GM19395 (cell line): ENCODE results near the gene POLR1A.

Experiments
- ATAC-seq: cut with Tn5 transposase; IDR thresholded peaks from one replicate; pipeline ENCODE4 v1.9.1; 2021; ENCODE audit warnings: mild to moderate bottlenecking, moderate library complexity; ENCODE audit not compliant: unreplicated experiment

POLR1A gene

DNA sequence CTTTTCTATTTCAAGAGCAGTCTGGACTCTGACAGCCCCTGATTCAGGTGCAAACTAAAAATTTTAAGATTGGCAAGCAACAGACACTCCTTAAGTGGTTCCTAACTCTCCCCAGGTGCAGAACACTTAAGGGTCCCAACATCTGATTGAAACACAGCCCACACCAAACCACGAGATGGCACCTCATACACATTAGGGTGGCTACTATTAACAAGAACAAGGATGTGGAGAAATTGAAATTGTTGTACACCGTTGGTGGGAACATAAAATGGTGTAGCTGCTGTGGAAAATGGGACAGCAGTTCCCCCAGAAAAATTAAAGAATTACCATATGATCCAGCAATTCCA is 82.3 kb downstream of the POLR1A start:
- ATAC-seq: no peak

DNA sequence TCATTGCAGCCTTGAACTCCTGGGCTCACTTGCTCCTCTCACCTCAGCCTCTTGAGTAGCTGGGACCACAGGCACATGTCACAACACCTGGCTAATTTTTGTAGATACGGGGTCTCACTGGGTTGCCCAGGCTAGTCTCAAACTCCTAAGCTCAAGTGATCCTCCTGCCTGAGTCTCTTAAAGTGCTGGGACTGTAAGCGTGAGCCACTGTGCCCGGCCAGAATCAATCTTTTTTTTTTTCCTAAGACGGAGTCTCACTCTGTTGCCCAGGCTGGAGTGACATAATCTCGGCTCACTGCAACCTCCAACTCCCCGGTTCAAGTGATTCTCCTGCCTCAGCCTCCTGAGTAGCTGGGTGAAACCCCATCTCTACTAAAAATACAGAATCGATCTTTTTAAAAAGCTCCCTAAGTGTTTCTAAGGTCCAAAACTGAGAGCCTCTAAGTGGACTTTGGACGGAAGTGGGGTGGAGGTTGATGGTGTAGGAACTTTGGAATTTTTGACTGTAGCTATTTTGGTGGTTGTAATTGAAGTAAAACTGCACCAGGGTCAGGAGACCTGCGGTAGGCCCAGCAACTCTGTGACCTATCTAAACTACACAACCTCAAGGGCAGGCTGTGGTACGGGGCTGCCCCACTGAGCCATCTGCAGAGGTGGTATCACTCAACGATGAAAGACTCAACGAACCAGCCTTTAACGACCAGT is 82.9 kb downstream of the POLR1A start:
- ATAC-seq: peak; percentile 53

DNA sequence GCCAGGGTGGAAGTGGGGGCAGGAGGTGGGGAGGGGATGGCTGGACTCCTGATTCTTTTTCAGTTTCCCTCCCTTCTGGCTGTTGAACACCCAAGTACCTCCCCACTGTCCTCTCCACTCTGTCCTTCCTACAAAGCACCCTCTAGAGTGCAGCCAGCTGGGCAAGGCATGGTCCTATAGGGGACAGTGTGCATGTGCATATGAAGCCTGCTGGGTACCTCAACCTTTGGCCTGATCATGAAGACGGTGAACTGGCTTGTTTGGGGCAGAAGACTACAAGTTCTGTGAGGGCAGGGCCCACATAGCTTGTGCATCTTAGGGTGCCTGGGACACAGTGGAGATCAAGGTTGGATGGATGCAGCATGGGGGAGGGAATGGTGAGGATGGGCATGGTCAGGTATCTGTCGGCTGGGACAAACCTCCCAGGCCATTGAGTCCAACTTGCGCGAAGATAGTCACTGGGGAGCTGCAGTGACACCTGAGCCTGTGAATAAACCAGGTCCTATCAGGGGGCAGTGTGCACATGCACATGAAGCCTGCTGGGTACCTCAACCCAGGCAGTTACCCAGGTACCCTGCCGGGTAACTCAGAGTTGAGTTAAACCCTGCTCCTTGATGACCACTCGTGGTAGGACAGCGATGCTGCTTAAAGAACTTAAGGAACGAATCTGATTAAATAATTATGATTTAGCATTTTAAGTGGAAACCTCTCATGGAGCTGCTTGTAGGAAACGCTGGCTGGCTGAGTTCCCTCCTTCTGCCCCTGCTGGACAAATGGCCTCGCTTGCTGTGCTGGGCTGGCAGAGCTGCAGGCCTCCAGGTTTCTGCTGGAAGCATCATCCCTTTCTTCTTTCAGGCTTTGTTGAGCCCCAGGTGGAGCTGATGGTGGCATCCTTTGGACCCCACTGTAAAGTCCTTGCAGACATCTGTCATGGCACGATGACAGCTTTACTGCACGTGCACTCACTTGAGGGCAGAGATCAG is 84.0 kb downstream of the POLR1A start:
- no peak for ATAC-seq

DNA sequence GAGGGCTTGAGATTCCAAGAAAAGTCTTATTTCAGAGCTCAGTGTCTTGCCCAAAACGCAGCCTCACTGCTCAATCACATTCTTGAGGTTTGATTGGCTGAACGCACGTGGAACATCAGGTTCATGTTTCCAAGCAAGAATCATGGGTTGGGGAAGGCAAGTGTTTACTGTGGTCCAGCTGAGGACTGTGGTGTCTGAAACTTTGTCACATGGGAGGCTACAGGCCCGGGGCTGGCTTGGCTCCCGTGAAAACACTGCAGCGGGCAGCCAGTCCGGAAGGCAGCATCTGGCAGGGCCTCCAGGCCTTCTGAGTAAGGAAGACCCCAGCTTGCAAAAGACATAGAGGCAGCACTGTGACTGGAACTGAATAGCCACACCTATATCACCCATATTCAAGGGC is 84.7 kb downstream of the POLR1A start:
- no peak for ATAC-seq

DNA sequence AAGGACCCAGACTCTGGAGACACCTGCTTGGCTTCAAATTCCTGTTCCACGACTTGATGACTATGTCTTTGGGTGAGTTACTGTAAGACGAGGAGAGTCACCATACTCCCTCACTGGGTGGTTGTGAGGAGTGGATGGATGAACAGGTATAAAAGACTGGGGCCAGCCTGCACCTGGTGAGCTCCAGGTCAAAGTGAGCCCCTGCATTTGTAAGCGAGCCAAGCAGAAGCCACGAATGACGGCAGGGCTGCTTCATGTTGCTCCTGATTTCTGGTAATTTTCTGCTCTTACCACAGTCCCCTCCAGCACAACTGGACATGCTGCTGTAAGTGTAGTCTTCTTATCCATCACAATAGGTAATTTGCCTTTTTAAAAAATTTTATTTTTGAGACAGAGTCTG is 86.6 kb downstream of the POLR1A start:
- ATAC-seq: no peak

DNA sequence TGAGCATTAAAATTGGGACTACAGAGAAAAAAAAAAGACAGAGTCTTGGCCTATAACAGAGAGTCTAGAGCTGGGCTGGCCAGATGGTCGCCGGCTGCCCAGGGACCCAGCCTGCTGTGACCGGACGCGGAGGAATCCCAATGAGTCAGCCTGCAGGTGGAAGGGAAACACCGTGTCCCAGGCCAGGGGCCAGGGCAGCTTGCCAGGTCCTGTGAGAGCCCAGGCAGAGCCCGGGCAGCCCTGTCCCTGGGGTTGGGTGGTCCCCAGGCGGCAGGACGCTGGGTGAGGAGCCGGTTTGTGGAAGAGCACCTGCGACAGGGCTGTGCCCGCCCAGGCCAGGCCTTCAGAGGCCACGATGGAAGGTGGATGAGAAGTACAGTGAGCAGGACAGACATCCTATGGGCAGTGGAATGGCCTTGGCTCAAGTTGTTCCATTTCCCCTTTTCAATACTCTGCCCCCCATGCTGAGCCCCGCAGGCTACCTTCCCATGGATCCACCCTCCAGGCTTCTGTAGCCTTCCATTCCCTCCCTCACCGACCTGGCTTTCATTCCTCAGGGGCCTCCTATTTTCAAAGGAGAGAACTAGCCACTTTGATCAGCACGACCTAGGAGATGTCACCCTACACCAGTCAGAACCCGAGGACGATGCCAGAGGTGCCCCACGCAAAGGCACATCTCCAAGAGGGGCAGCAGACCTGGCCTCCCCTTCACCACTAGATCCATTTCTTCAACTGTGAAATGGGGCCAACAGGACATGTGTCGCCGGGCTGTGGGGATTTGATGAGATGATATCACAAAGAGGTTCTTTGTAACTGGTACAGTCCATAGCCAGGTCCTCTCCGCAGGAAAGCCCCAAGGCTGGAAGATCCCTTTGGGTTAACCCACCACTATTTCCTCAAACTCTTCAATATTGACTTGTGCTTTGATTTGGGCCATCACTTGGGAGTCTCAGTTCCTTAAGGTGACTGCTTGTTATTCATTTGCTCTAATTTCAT is 87.5 kb downstream of the POLR1A start:
- ATAC-seq: no peak

DNA sequence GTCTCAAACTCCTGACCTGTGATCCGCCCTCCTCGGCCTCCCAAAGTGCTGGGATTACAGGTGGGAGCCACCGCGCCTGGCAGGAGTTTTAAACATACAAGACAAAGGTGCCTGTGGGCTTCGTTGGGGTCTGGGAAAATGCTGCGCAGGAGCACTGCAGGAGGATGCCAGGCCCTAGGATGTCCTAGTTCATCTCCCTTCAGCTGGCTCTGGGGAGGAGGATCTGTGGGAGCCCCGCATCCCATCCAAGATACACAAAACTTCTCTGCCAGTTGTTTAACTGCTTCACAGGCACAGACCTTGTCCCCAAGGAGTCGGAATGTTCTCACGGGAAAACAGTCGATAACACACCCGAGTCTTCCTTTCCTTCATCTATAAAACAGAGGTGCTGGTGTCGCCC is 89.1 kb downstream of the POLR1A start:
- no peak for ATAC-seq

DNA sequence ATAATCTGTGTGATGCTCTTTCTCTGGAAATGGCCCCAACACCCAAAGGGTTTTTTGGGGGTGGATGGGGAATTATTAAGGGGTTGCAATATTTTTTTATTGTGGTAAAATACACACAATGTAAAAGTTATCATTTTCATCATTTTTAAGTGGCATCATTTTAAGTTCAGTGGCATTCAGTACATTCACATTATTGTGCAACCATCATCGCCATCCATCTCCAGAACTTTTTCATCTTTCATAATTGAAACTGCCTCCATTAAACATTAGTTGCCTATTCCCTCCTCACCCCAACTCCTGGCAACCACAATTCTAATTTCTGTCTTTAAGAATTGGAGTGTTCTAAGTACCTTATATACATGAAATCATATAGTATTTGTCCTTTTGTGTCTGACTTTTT is 90.0 kb downstream of the POLR1A start:
- no peak for ATAC-seq

DNA sequence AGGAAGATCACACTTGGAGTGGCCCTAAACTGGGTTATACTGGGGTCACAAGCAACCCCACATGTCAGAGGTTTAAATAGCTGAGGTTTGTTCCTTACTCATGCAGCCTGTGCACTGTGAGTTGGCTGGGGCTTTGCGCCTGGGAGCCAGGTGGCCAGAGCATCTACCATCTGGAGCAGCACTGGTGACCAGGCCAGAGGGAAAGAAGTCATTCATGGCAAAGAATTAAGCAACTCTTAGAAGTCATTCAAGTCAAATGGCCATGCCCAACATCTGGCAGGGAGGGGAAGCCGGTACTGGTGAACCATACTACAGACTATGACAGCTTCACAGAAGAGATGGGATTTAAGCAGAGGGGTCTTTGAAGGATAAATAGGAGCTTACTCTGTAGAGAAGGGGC is 90.7 kb downstream of the POLR1A start:
- ATAC-seq: no peak

DNA sequence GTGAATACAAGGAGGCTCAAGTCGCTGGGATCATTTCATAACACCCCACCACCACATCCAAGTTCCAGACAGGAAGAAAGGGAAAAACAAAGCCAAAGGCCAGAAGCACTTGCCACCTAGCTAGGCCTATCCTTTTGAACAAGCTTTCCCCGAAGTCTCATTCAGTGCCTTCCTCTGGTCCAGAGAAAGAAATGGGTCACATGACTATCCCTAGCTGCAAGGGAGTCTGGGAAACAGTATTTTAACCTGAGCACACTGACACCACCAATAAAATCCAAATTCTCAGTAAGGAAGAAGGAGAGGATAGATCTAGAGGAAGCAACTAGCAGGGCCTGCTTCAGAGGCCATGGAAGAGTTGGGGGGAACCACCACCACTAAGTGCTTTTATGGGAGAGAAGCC is 91.2 kb downstream of the POLR1A start:
- ATAC-seq: no peak

DNA sequence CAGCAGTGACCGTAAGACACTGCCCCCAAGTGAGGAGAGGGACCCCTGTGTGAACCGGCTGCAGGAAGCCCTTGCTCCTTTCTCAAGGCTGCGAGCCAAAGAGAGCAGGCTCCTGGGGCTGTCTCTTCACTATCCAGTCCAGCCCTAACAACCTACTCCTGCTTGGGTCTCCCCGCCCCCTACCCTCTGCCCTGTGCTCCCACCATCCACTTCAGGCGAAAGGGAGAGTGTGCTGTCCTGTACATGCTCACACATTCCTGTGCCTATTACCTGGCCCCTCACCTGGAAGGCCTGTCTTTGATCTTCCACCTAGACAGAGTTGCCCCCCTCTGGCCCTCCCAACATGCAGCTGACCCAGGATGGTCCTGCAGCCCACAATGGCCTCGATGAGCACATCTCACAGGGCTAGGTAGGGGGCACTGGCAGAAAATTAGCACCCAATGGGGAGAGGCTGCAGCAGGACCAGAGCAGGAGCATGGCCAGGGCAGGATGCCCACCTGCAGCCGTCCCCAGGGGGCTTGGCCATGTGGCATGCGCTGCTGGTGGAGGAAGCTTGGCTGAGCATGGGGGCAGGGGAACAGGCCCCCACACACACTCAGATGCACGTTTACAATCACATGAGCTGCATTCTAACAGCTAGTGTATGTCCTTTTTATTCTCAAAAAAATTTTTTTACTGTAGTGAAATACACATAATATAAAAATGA is 93.5 kb downstream of the POLR1A start:
- ATAC-seq: no peak

DNA sequence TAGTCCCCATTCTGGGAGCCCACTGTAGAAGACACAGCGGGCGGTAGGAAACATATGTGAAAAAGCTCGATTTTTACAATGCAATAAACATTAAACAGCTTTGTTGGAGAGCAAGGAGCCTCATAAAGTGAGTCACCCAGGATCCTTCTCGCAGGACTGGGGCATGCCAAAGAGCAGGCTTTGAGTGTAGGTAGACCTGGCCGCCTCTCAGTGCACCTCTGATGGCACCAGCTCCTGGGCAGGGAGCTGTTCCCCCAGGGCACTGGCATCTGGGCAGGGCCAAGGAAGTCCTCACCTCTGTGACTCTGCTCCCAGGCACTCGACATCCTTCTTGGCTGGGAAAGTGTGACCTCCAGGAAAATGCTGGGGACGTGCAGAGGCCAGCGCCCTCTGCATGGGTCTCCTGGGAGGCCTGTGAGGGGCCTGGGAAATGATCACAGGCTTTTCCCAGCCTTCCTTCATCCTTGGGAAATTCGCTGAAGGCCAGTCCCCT is 94.2 kb downstream of the POLR1A start:
- ATAC-seq: no peak

DNA sequence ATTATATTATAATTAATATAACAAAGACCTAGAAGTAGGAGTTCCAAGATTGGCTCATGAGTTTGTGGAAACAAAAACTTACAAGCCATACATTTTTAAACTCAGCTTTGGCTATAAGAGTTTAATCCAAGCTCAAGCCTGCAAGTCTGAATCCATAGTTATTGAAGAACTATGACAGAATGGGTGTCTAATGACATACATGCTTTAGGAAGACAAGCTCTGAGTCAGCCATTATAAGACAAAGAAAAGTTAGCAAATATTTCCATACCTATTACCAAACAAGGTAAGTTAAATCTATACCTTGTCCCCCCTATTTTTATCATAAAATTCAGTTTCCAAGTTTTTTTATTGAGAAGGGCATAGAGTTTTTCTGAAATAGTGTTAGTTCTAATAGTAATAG is 95.6 kb downstream of the POLR1A start:
- no peak for ATAC-seq

DNA sequence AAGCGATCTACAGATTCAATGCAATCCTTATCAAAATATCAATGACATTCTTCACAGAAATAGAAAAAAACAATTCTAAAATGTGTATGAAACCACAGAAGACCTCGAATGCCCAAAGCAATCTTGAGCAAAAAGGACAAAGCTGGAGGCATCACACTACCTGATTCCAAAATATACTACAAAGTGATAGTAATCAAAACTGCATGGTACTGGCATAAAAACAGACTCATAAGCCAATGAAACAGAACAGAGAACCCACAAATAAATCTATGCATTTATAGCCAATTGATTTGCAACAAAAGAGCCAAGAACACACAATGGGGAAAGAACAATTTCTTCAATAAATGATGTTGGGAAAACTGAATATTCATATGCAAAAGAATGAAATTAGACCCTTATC is 99.2 kb downstream of the POLR1A start:
- ATAC-seq: no peak

DNA sequence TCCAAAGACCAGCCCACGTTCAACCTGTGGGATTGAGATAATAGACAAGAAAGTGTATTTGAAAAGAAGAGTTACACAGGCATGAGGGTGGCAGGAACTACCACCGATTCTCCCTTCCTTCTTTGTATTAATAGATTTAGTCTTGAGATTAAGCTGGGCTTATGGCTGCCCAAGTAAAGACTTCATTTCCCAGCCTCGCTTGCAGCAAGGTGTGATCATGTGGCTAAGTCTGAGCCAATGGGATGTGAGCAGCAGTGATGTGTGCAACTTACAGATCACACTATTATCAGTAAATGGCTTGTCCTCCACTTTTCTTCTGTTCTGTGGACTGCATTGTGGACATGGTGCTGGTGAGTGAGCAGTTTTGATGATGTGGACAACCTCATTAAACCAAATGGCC is 101.7 kb downstream of the POLR1A start:
- no peak for ATAC-seq

DNA sequence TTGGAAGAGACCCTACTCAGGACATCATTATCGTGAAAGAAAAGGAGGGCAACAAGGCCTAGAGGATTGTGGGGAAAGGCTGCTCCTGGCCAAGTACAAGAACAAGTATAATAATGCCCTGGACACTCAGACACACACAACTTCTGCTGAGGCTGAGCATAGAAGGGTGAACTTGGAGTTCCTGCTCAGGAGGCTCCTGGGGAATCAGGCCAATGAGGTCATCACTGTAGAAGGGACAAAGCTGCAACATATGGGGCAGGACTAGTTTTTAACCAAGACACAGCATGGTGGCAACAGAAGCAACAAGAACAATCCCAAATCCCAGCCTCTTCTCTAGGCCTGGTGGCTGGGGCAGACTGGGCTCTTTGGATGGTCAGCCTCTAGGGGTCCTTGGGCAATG is 102.6 kb downstream of the POLR1A start:
- no peak for ATAC-seq

DNA sequence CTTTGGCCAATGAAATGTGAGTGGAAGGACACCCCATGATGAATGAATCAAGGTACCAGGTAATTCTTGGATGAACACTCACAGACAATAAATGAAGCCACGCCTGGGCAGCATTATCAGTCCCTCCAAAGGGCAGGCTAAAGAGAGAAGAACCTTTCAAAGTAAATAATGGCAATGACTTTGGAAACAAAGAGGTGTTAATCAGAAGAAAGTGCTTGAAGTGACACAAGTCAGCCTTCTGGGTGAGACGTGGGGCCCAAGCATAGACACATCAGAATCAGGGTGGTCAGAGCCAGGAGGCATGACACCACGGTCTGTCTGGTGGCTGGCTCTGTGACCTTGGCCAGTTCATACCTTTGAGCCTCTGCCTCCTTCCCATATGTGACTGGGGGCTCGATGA is 103.3 kb downstream of the POLR1A start:
- no peak for ATAC-seq

DNA sequence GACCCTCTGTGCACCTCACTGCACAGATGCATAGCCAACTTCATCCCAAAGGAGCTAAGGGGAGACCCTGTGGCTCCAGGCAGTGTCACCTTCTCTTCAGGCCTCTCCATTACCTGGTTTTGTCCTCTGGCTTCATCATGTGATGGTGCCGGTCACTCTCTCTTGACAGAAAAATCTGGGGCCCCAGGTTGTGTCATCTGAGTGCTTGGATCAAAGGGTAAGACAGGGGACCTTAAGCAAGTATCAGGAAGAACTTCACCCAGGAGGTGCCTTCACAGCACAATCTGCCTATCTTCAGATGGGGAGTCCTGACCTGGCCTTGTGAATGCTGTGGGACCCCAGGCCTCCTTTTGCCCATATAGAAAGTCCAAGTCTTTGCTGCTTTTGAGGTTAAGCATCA is 104.4 kb downstream of the POLR1A start:
- no peak for ATAC-seq

DNA sequence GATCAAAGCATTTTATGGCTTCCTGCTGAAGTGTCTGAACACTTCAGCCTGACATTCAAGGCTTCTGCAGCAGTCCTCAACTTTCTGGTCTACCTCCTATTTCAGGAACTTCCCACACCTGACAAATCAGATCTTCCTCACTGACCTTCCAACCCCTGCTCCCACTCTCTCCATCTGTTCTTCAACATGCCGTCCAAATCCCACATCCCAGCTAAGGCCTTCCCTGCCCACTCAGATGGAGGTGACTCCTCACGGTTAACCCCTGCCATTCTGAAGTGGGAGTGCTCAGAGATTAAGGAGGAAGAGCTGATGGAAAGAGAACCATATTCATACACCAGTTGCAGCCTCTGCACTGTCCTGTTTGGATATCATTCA is 104.8 kb downstream of the POLR1A start:
- ATAC-seq: no peak

DNA sequence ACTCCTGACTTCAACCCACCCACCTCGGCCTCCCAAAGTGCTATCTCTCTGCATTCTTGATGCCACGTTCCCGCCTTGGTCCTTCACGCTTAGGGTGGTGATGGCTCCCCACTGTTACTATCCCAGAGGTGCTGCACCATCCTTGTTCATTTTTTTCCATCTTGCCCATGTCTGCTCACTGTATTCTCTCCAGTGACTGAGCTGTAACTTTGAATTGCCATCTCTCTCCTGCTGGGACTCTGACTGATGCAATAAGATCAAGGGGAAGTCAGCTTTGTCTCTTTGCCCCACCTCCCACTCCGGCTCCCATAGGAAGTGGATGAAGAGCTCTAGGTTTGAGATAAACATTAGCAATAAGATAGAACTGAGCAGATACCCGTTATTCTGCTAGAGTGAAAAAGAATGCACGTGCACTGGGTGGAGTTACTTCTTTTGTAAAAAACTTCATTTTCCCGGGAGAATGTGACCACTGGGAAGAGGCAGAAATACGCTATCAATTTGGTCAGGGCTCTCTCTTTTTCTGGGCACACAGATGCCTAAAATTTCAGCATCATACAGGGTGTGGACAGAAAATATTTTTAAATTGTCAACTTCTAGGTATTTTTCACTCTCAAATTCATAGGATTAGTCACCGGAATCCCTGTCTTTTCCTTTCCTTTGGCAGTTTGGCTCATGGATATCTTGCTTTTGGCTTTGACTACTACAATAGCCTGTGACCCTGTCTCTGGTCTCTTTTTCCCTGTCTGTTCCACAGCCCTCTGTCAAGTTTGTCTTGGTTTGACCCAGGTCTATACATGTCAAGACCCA is 105.4 kb downstream of the POLR1A start:
- no peak for ATAC-seq
